Cardiac muscle cell (in vitro differentiated cells and primary cell): Measurements from ENCODE around the gene CLASP1. TPM values are rescaled to one million over a fixed set of nuclear protein-coding genes. Genes with fewer than 3 reads are reported as not detected.
A peak's percentile ranks its signal among the peaks of the same experiment; 100 is the strongest.
"Not testable (repeated sequence)": the region's sequence is repeated elsewhere in the genome, so short reads cannot be mapped to it uniquely, and the experiment has no call there.

ENCODE experiments used
- DNase-seq, 2 donors: peaks; one replicate each; pipeline versions ENCODE4 v3.0.0 to v3.0.0-alpha.2; 2010 to 2017; ENCODE audit warnings: low read depth in 1 of 2, low spot score in 1 of 2
- H3K27ac ChIP-seq: fragments of 200-600 bp; sonication (generic); 2 replicates; pipeline ENCODE4 v1.5.1; 2016
- H3K27me3 ChIP-seq: fragments of 200-600 bp; sonication (generic); 2 replicates; pipeline ENCODE4 v1.6.0; 2016; ENCODE audit warnings: control low read depth
- H3K36me3 ChIP-seq: fragments of 200-600 bp; sonication (generic); 2 replicates; pipeline ENCODE4 v1.5.1; 2016; ENCODE audit warnings: control low read depth
- H3K4me1 ChIP-seq: fragments of 200-600 bp; sonication (generic); 2 replicates; pipeline ENCODE4 v1.8.1; 2017; ENCODE audit warnings: low read depth, mild to moderate bottlenecking, mixed run types
- H3K4me3 ChIP-seq: fragments of 200-600 bp; sonication (generic); 2 replicates; pipeline ENCODE4 v1.5.1; 2016; ENCODE audit warnings: mild to moderate bottlenecking
- H3K9me3 ChIP-seq: fragments of 200-600 bp; sonication (generic); 2 replicates; pipeline ENCODE4 v1.5.1; 2017; ENCODE audit warnings: low read depth, mild to moderate bottlenecking, control low read depth
- CTCF ChIP-seq: IDR thresholded peaks from 2 replicates; pipeline ENCODE4 v1.5.1; 2012; ENCODE audit warnings: low read depth, mild to moderate bottlenecking, low read length
- polyA plus RNA-seq: library from polyadenylated mRNA; unstranded; fragments of >200 nt; fragmentation: Nextera tagmentation; extraction: Ambion mirVana; gene quantifications from 2 replicates; pipeline ENCODE4 v1.2.1, GENCODE V29; 2016
- total RNA-seq: library from RNA; depleted of rRNA; stranded (reverse); fragments of >200 nt; gene quantifications from 2 replicates; pipeline ENCODE4 v1.2.3, GENCODE V29; 2016

Gene CLASP1
- total and polyA plus RNA-seq, 2 experiments from 2014 or later: 24.8 to 53.0 TPM

- no peak for TF ChIP-seq CTCF
- no peak for DNase-seq
- Histone ChIP-seq H3K4me3 (no peak overlapping the region), H3K36me3 (no peaks in the 10 kb centered on the region), H3K27me3 (no peaks in the 10 kb centered on the region), H3K9me3 (no peaks in the 10 kb centered on the region), H3K27ac (no peak overlapping the region), H3K4me1 (peaks cover 5% of the 10 kb centered on the region)
These were observed 37.2 kb downstream of the CLASP1 start for GRCh38 chr2:121611730-121612705.

GRCh38 chr2:121611048-121611649 lies 38.1 kb downstream of the CLASP1 start:
- not testable (repeated sequence) for H3K27ac ChIP-seq, H3K27me3 ChIP-seq, H3K4me1 ChIP-seq, H3K9me3 ChIP-seq, DNase-seq, H3K36me3 ChIP-seq, H3K4me3 ChIP-seq

- not testable (repeated sequence) for H3K27me3 ChIP-seq, H3K4me1 ChIP-seq, H3K9me3 ChIP-seq, H3K27ac ChIP-seq, H3K36me3 ChIP-seq, H3K4me3 ChIP-seq, DNase-seq
These were observed 38.8 kb downstream of the CLASP1 start for GRCh38 chr2:121610487-121610874.

- H3K27ac ChIP-seq: no peak overlapping the region
- H3K4me1 ChIP-seq: peaks cover 6% of the 10 kb centered on the region
- no peaks in the 10 kb centered on the region for H3K36me3 ChIP-seq
- H3K27me3 ChIP-seq: no peaks in the 10 kb centered on the region
- no peaks in the 10 kb centered on the region for H3K9me3 ChIP-seq
- H3K4me3 ChIP-seq: no peak overlapping the region
- TF ChIP-seq CTCF: no peak
- no peak for DNase-seq
These were observed 40.3 kb downstream of the CLASP1 start for GRCh38 chr2:121608967-121609366.

- Histone ChIP-seq H3K4me3 (no peak overlapping the region), H3K36me3 (no peaks in the 10 kb centered on the region), H3K27me3 (no peaks in the 10 kb centered on the region), H3K27ac (no peak overlapping the region), H3K9me3 (no peaks in the 10 kb centered on the region), H3K4me1 (peaks cover 6% of the 10 kb centered on the region)
- TF ChIP-seq CTCF: no peak
- peak in 1 of 2 donors; percentile 61 for DNase-seq
These were observed 40.9 kb downstream of the CLASP1 start for GRCh38 chr2:121608367-121608766.

- Histone ChIP-seq H3K27me3 (no peaks in the 10 kb centered on the region), H3K36me3 (no peaks in the 10 kb centered on the region), H3K4me1 (peaks cover 6% of the 10 kb centered on the region), H3K9me3 (no peaks in the 10 kb centered on the region), H3K27ac (peak overlapping the region; percentile 22), H3K4me3 (no peak overlapping the region)
- no peak for TF ChIP-seq CTCF
- no peak for DNase-seq
These were observed 43.2 kb downstream of the CLASP1 start for GRCh38 chr2:121605820-121606733.
